HTR-8/SVneo (cell line): ENCODE measurements around the gene IFT25.
"Not testable (repeated sequence)": the region's sequence is repeated elsewhere in the genome, so short reads cannot be mapped to it uniquely, and the experiment has no call there.

Experiments used
- DNase-seq: peaks from one replicate; pipeline ENCODE4 v3.0.0; 2011; ENCODE audit warnings: low spot score, mixed read lengths; ENCODE audit not compliant: insufficient read length
- FAIRE-seq: peaks from 2 replicates; lab custom pipeline; 2011; peaks lifted over from hg19 to GRCh38; lab: Jason Lieb, UNC

The IFT25 gene

GRCh38 chr1:53945433-53946251 is at the start of gene IFT25:
IFT25 (minus strand) TSS chr1:53945699; CDS start chr1:53940082, 5,617 bp downstream.
- peak; percentile 9 for FAIRE-seq

GRCh38 chr1:53994516-53994915 is 49.0 kb upstream of the IFT25 start:
- FAIRE-seq, DNase-seq: not testable (repeated sequence)

More at GRCh38 chr1:53945433-53946251, at the start of gene IFT25:
- DNase-seq, result peak; percentile 85

- no peak for FAIRE-seq
- no peak for DNase-seq
Observed at GRCh38 chr1:53992085-53992874, 46.8 kb upstream of the IFT25 start.

GRCh38 chr1:53987880-53988279 is 42.4 kb upstream of the IFT25 start:
- DNase-seq (no peak), FAIRE-seq (peak; percentile 9)

- FAIRE-seq (no peak), DNase-seq (no peak)
Observed at GRCh38 chr1:53986458-53986857, 41.0 kb upstream of the IFT25 start.

GRCh38 chr1:53984726-53985125 is 39.2 kb upstream of the IFT25 start:
- FAIRE-seq, result no peak

GRCh38 chr1:53982763-53983104 is 37.2 kb upstream of the IFT25 start:
- DNase-seq (no peak), FAIRE-seq (no peak)

More at GRCh38 chr1:53984726-53985125, 39.2 kb upstream of the IFT25 start:
- DNase-seq, result no peak

GRCh38 chr1:53982034-53982762 is 36.7 kb upstream of the IFT25 start:
- DNase-seq (peak; percentile 28), FAIRE-seq (no peak)

GRCh38 chr1:53981220-53981619 is 35.7 kb upstream of the IFT25 start:
- DNase-seq (no peak), FAIRE-seq (no peak)

GRCh38 chr1:53979712-53980450 is 34.4 kb upstream of the IFT25 start:
- DNase-seq (no peak), FAIRE-seq (no peak)

GRCh38 chr1:53975861-53976260 is 30.4 kb upstream of the IFT25 start:
- DNase-seq (no peak), FAIRE-seq (no peak)

- DNase-seq (no peak), FAIRE-seq (no peak)
Observed at GRCh38 chr1:53971718-53972117, 26.2 kb upstream of the IFT25 start.

GRCh38 chr1:53969323-53969722 is 23.8 kb upstream of the IFT25 start:
- not testable (repeated sequence) for FAIRE-seq, DNase-seq

GRCh38 chr1:53968125-53968513 is 22.6 kb upstream of the IFT25 start:
- no peak for DNase-seq
- no peak for FAIRE-seq

- no peak for FAIRE-seq
- DNase-seq, result no peak
Observed at GRCh38 chr1:53967409-53968124, 22.1 kb upstream of the IFT25 start.

- FAIRE-seq, result no peak
- no peak for DNase-seq
Observed at GRCh38 chr1:53966794-53967193, 21.3 kb upstream of the IFT25 start.

GRCh38 chr1:53964109-53964508 is 18.6 kb upstream of the IFT25 start:
- FAIRE-seq (no peak), DNase-seq (no peak)

- FAIRE-seq (no peak), DNase-seq (no peak)
Observed at GRCh38 chr1:53963460-53963859, 18.0 kb upstream of the IFT25 start.

GRCh38 chr1:53962395-53962794 is 16.9 kb upstream of the IFT25 start:
- FAIRE-seq (no peak), DNase-seq (no peak)
